ENCODE measurements around the gene LY9.

LY9 gene

DNA sequence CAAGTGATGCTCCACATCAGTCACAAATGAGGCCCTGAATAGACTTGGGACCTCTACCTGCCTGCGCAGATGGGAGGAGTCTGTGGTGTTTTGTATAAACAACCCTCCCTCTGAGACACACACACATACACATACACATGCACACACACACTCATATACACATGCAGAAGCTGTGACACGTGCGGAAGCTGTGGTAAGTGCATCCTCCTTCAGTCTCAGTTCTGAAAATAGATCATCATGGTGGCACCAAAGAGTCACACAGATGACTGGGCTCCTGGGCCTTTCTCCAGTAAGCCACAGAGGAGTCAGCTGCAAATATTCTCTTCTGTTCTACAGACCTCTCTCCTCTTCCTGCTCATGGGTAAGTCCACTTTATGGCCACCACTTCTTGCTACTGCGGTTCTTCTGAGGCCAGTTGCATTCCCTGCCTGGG lies at the start of gene LY9:
Gene LY9 (plus strand): TSS at position 224 of the 433 bp plus-strand sequence. CDS start 14 bp downstream, at position 238.
- DNase-seq = peak; percentile 72

DNA sequence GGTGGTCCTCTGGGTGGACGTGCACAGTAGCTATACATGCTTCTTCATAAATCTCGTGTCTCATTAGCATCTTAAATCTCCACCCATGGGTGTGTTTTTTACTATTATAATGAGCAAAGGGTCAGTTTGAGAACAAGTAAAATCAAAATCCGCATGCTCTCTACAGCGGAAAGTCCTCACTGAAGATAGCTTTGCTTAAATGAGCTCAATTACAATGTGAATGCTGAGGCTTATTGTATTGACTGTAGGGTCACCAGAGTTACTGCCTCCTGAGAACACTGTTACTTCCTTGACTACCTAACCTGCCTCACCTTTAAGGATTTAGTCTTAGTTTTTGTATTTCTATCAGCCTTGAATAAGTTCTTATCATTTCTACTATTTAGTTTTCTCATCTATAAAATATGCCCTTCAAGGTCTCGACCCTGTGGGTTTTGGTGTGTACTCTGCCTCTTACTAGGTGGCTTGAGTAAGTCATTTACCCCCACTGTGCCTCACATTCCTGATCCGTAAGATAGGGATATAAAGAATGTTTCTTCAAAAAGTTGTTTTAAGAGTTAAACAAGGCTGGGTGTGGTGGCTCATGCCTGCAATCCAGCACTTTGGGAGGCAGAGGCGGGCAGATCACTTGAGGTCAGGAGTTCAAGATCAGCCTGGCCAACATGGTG lies 49.0 kb upstream of the LY9 start:
- DNase-seq = no peak

GRCh38 chr1:160747717-160748116 lies 48.3 kb upstream of the LY9 start:
- DNase-seq = no peak

DNA sequence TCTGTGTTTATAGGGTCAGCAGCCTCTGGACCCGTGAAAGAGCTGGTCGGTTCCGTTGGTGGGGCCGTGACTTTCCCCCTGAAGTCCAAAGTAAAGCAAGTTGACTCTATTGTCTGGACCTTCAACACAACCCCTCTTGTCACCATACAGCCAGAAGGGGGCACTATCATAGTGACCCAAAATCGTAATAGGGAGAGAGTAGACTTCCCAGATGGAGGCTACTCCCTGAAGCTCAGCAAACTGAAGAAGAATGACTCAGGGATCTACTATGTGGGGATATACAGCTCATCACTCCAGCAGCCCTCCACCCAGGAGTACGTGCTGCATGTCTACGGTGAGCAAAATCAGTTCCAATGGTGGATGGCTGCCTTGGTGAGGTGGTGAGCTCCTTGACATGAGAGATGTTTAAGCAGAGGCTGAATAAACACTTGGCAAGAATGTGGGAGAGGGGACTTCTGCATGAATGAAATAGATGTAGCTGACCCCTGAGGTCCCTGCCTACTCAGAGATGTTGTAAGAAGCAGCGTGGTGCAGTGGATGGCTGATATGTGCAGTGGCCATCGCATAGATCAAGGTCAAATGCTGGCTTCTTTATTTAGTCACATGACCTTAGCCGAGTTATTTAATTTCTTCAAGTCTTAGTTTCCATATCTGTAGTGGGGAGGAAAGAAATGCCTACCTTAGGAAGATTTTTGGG lies 47.6 kb upstream of the LY9 start:
- no peak for DNase-seq

DNA sequence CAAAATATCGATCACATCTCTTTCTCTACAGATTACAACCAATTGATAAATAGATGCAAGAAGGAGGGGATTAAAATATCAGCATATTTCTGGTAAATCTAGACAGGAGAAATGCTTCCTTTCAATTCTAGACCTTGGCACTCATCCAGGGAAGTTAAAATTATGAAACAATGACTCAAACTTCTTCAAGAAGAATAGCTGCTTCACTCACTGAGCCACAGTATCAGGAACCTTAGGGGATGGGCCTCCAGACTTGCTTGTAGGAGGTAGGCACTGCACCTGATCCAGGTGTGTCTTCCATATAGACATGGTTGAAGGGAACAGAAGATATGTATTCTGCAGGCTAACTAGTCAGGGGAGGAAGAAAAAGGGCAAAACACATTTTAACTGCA lies 47.1 kb upstream of the LY9 start:
- no peak for DNase-seq

DNA sequence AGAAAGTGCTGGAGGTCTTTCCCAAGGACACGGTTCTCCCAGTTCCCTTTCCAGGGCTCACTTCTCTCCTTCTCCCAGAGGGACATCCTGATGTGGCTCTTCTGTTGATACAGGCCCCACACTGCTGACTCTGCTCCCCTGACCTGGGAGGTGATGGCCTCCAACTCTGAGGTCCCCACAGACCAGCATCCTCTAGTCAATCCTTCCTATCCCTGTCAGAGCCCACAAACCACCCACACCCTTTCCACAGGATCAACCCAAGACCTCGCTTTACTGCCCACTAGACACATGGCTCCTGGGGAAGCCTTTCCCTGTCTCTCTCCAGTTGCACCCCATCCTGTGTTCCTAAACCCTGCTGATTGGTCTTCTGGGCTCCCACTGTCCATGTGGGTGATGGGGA lies 45.4 kb upstream of the LY9 start:
- DNase-seq = no peak

GRCh38 chr1:160752406-160752805 lies 43.6 kb upstream of the LY9 start:
- DNase-seq = no peak

- no peak for DNase-seq
These were observed 43.0 kb upstream of the LY9 start for GRCh38 chr1:160752924-160753323.

DNA sequence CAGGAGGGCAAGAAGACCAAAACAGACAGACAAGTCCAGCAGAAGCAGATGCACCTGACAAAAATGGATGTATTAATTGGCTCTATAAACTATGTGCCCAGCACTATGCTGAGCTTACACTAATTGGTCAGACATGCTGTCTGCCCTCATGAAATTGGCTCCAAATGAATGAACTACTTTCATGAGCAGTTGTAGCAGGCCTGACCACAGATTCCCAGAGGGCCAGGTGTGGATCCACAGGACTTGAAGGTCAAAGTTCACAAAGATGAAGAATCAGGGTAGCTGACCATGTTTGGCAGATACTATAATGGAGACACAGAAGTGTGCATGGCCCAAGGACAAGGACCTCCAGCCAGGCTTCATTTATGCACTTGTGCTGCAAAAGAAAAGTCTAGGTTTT lies 42.4 kb upstream of the LY9 start:
- DNase-seq = no peak

DNA sequence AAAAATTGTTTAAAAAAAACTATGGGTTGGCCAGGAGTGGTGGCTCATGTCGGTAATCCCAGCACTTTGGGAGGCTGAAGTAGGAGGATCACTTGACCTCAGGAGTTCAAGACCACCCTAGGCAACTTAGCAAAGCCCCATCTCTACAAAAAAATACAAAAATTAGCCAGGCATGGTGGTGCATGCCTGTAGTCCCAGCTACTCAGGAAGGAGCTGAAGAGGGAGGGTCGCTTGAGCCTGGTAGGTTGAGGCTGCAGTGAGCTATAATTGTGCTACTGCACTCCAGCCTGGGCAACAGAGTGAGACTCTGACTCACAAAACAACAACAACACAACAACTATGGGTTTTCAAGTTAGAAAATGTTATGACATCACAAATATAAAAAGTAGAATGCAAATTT lies 40.5 kb upstream of the LY9 start:
- DNase-seq = no peak

- no peak for DNase-seq
These were observed 39.8 kb upstream of the LY9 start for GRCh38 chr1:160755911-160756848.

- no peak for DNase-seq
These were observed 39.1 kb upstream of the LY9 start for GRCh38 chr1:160756849-160757201.

- DNase-seq = no peak
These were observed 37.5 kb upstream of the LY9 start for GRCh38 chr1:160758521-160758920.

- no peak for DNase-seq
These were observed 36.2 kb upstream of the LY9 start for GRCh38 chr1:160759740-160760139.

DNA sequence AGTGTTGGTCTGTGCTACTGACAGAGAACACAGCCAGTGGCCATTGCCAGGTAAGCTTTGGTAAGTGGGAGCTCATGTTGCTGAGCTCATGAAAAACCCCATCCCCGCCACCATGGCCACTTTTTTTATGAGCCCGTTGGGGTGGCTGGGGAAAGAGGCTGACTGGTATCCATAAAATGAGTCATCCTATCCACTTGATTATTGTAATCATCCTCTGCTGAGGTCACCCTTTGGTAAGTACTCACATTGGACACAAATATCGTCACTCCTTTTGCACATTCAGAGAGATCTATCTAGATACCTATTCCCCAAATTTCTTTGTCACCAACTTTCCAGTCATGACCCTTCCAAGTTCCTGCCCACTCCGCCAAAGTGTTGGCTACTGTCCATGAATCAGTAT lies 34.9 kb upstream of the LY9 start:
- no peak for DNase-seq

GRCh38 chr1:160761886-160762285 lies 34.1 kb upstream of the LY9 start:
- DNase-seq = no peak

GRCh38 chr1:160763993-160764392 lies 32.0 kb upstream of the LY9 start:
- no peak for DNase-seq

DNA sequence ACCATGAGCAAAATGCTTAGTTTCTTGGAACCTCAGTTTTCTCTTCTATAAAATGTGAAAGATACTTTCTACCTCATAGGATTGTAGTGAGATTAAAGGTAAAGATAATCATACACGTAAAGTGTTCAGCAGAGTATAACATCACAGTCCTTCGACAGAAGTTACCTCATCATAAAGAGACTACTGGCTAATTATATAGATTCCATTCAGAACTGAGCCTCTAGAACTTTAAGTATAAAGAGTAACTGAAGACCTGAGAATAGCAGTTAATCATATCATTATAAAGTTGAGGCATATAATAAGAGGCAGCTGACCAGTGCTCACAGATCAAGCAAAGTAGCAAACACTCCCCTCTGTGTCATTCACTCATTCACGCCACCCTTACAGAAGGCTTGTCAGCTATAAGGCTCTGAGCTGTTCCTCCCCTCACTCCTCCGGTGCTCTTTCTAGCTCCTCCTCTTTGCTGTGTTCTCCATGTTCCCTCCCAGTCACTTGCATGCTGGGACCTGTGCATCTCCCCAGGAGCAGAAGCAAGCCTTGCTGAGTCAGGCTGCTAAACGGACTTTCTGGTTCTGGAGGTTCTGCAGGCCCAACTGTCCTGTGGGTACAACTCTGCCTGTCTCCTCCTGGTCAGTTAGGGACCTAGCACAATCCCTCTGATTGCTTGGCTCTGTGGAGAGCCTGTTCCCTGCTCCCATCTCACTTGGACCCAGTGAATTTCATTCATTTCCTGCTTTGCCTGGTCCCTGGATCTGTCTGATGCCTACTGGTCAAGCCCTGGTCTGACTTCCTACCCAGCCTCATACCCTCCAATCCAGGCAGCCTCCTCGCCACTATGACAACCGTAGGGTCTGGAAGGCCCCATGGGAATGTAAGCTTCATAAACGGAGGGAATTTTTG lies 28.3 kb upstream of the LY9 start:
- DNase-seq = peak; percentile 21

- peak; percentile 77 for DNase-seq
These were observed 27.7 kb upstream of the LY9 start for GRCh38 chr1:160768295-160768657.

- no peak for DNase-seq
These were observed 23.6 kb upstream of the LY9 start for GRCh38 chr1:160772331-160772730.

DNA sequence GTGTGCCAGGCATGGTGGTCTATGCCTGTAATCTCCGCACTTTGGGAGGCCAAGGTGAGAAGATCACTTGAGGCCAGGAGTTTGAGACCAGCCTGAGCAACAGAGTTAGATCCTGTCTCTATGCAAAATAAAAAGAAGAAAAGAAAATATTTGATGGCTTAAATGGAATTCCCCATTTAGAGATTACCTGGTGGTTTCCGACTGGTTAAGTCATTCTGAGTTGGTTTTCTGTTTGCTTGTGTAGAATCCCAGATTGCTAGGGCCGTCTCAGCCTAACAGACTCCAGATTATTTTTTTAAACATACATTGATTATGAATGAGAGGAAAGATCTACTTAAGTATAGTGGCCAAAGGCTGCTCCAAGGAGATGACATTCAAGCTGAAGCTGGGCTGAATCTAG lies 22.9 kb upstream of the LY9 start:
- DNase-seq = no peak

- DNase-seq = no peak
These were observed 20.9 kb upstream of the LY9 start for GRCh38 chr1:160774886-160775719.

All from activated effector memory CD4-positive, alpha-beta T cell treated with Interleukin-2 at 50 U/mL for 16 hours (primary cell).